GM12891 (cell line): ENCODE data around the gene FBXL15.

ENCODE experiments used
- PAX5 ChIP-seq: IDR thresholded peaks from 2 replicates; pipeline ENCODE4 v1.6.1; 2011; ENCODE audit warnings: low read length, moderate library complexity, mild to moderate bottlenecking; ENCODE audit not compliant: insufficient read depth, severe bottlenecking
- POLR2A ChIP-seq: IDR thresholded peaks from 2 replicates; pipeline ENCODE4 v1.6.1; 2011; ENCODE audit warnings: low read depth, low read length, control low read depth
- POLR2AphosphoS5 ChIP-seq: IDR thresholded peaks from 2 replicates; pipeline ENCODE4 v1.6.1; 2011; ENCODE audit warnings: low read depth, low read length, control low read depth
- SPI1 ChIP-seq: IDR thresholded peaks from 2 replicates; pipeline ENCODE4 v1.6.1; 2011; ENCODE audit warnings: low read depth, low read length, control low read depth
- TAF1 ChIP-seq: IDR thresholded peaks from 2 replicates; pipeline ENCODE4 v1.6.1; 2011; ENCODE audit warnings: low read depth, low read length, control low read depth

- TF ChIP-seq POLR2A (no peak), POLR2AphosphoS5 (no peak), TAF1 (no peak), PAX5 (no peak), SPI1 (no peak)
Measured at GRCh38 chr10:102384606-102385429, 35.8 kb upstream of the FBXL15 start.
